Prostate gland (tissue), 2 donors: Measurements from ENCODE around the gene PRKG2.

Experiments
- POLR2A ChIP-seq: fragments of 450-650 bp; IDR thresholded peaks from one replicate; pipeline ENCODE4 v1.6.1; 2016; ENCODE audit warnings: antibody characterized with exemption, mild to moderate bottlenecking
- TF ChIP-seq, protein P1 (sequence below), 4 experiments: fragments of 200-600 bp in 2 of 4; fragments of 450-650 bp in 2 of 4; sonication (generic) in 2 of 4; IDR thresholded peaks; 1 replicate in 3 of 4; 2 replicates in 1 of 4; pipeline ENCODE4 v1.5.1; 2016 to 2019; ENCODE audit warnings: antibody characterized with exemption in 4 of 4, mild to moderate bottlenecking in 2 of 4, moderate library complexity in 2 of 4

DNA sequence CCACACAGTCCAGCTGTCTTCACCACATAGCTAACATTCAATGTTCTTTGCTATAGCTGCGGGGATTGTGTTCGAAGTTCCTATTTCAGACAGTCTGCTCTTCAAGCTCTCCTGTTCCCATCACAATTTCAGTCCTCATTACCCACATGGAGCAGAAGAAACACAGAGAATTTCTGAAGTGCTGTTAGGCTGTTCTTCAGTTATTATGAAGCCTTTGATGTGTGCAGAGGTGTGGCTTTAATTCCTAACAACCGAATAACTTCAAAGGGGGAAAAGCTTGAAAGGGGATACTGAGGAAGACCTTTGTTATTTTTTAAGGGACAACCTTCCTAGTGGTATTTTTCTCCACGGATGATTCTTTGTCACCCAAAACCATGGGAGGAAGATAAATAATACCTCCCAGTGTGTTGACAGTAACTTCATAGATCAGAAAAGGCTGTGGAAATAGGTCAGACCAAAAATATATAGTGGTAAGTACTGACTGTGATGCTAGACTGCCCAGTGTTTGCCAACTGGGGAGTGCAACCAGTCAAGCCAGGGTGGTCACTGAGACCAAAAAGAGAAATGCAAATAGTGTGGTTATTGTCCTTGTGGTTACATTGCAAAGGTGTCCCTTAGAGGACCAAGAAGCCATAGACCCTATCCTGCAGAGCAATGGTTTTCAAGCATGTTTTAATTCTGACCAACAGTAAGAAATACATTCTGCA lies 52.1 kb downstream of the PRKG2 start:
- TF ChIP-seq, protein P1, sequence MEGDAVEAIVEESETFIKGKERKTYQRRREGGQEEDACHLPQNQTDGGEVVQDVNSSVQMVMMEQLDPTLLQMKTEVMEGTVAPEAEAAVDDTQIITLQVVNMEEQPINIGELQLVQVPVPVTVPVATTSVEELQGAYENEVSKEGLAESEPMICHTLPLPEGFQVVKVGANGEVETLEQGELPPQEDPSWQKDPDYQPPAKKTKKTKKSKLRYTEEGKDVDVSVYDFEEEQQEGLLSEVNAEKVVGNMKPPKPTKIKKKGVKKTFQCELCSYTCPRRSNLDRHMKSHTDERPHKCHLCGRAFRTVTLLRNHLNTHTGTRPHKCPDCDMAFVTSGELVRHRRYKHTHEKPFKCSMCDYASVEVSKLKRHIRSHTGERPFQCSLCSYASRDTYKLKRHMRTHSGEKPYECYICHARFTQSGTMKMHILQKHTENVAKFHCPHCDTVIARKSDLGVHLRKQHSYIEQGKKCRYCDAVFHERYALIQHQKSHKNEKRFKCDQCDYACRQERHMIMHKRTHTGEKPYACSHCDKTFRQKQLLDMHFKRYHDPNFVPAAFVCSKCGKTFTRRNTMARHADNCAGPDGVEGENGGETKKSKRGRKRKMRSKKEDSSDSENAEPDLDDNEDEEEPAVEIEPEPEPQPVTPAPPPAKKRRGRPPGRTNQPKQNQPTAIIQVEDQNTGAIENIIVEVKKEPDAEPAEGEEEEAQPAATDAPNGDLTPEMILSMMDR (IDR thresholded peaks at IDR 0.05), result no peak
- no peak for TF ChIP-seq POLR2A
